Osteocyte (in vitro differentiated cells): ENCODE measurements around the gene PIK3R5. TPM values are rescaled to one million over a fixed set of nuclear protein-coding genes. Genes with fewer than 3 reads are reported as not detected.
"Not testable (repeated sequence)": the region's sequence is repeated elsewhere in the genome, so short reads cannot be mapped to it uniquely, and the experiment has no call there.

ENCODE experiments used
- DNase-seq: peaks from one replicate; pipeline ENCODE4 v3.0.0; 2021; ENCODE audit warnings: mixed read lengths; ENCODE audit not compliant: unreplicated experiment; ENCODE audit errors: extremely low spot score
- H3K27ac Mint-ChIP-seq: one replicate; pipeline ENCODE4 v1.8.0; 2021; ENCODE audit warnings: mild to moderate bottlenecking, mixed read lengths; ENCODE audit not compliant: unreplicated experiment
- H3K27me3 Mint-ChIP-seq: one replicate; pipeline ENCODE4 v1.8.0; 2021; ENCODE audit warnings: mixed read lengths; ENCODE audit not compliant: unreplicated experiment
- H3K36me3 Mint-ChIP-seq: one replicate; pipeline ENCODE4 v1.8.0; 2021; ENCODE audit warnings: mixed read lengths; ENCODE audit not compliant: unreplicated experiment
- H3K4me1 Mint-ChIP-seq: one replicate; pipeline ENCODE4 v1.8.0; 2021; ENCODE audit warnings: mixed read lengths; ENCODE audit not compliant: unreplicated experiment
- H3K4me3 Mint-ChIP-seq: one replicate; pipeline ENCODE4 v1.8.0; 2021; ENCODE audit warnings: mild to moderate bottlenecking, moderate library complexity, mixed read lengths; ENCODE audit not compliant: unreplicated experiment
- H3K9me3 Mint-ChIP-seq: one replicate; pipeline ENCODE4 v1.8.0; 2021; ENCODE audit warnings: mixed read lengths; ENCODE audit not compliant: unreplicated experiment
- total RNA-seq: library from RNA; stranded (reverse); gene quantifications from 2 replicates; pipeline ENCODE4 v1.2.1, GENCODE V29; 2021
- TF ChIP-seq, protein P1 (sequence below): fragments of 200-600 bp; sonication (generic); IDR thresholded peaks from 2 replicates; pipeline ENCODE4 v1.5.0; 2021; ENCODE audit warnings: antibody characterized with exemption, mild to moderate bottlenecking, moderate library complexity

The PIK3R5 gene
- total RNA-seq, 1 donor from 2014 or later = not detected

DNA sequence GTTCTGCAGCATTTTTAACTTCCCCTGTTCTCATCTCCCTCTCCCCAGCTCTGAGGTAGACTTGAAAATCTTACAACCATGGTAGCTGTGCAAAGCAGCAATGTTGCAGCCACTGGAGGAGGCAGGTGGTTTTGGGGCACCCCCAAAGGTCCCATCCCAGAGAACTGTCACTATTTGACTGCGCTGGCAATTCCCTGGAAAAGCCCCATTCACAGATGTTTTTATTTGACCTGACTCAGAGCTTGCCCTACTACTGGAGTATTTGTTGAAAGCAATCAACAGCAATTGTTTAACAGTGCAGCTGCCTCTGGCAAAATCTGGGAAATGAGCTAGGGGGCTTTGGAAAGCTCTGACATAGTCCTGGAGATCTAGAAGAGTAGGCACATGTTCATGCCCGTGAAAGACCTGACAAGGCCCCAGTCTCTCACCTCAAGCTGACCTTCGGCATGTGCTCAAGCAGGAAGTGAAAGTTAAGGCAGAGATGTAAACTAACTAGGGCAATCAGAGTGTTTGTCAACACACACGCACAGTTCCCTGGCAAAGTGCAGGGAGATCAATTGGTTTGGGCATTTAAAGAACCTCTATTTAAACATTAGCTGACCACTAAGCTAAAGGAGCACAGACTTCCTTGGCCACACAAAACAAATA, 19.7 kb upstream of the PIK3R5 start:
- H3K4me3 Mint-ChIP-seq = no peak overlapping the region
- H3K27me3 Mint-ChIP-seq = peaks cover 12% of the 10 kb centered on the region
- H3K27ac Mint-ChIP-seq = no peak overlapping the region
- H3K4me1 Mint-ChIP-seq = no peaks in the 10 kb centered on the region
- no peaks in the 10 kb centered on the region for H3K36me3 Mint-ChIP-seq
- H3K9me3 Mint-ChIP-seq = no peaks in the 10 kb centered on the region
- no peak for DNase-seq
- TF ChIP-seq, protein P1, sequence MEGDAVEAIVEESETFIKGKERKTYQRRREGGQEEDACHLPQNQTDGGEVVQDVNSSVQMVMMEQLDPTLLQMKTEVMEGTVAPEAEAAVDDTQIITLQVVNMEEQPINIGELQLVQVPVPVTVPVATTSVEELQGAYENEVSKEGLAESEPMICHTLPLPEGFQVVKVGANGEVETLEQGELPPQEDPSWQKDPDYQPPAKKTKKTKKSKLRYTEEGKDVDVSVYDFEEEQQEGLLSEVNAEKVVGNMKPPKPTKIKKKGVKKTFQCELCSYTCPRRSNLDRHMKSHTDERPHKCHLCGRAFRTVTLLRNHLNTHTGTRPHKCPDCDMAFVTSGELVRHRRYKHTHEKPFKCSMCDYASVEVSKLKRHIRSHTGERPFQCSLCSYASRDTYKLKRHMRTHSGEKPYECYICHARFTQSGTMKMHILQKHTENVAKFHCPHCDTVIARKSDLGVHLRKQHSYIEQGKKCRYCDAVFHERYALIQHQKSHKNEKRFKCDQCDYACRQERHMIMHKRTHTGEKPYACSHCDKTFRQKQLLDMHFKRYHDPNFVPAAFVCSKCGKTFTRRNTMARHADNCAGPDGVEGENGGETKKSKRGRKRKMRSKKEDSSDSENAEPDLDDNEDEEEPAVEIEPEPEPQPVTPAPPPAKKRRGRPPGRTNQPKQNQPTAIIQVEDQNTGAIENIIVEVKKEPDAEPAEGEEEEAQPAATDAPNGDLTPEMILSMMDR = no peak

DNA sequence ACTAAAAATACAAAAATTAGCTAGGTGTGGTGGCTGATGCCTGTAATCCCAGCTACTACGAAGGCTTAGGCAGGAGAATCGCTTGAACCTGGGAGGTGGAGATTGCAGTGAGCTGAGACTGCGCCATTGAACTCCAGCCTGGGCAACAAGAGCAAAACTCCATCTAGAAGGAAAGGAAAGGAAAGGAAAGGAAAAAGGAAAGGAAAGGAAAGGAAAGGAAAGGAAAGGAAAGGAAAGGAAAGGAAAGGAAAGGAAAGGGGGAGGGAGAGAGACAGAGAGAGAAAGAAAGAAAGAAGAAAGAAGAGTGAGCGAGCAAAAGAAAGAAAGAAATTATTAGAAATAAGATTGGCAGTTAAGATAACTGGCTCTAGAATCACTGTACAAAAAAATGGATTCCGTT, 18.7 kb upstream of the PIK3R5 start:
- H3K27ac Mint-ChIP-seq, H3K4me1 Mint-ChIP-seq, DNase-seq, H3K4me3 Mint-ChIP-seq, H3K36me3 Mint-ChIP-seq, H3K9me3 Mint-ChIP-seq: not testable (repeated sequence)
- H3K27me3 Mint-ChIP-seq = peaks cover 20% of the 10 kb centered on the region

- DNase-seq = no peak
- no peaks in the 10 kb centered on the region for H3K36me3 Mint-ChIP-seq
- H3K9me3 Mint-ChIP-seq = no peaks in the 10 kb centered on the region
- H3K27me3 Mint-ChIP-seq = peaks cover 25% of the 10 kb centered on the region
- no peak overlapping the region for H3K27ac Mint-ChIP-seq
- no peaks in the 10 kb centered on the region for H3K4me1 Mint-ChIP-seq
- no peak overlapping the region for H3K4me3 Mint-ChIP-seq
- TF ChIP-seq, protein P1 = no peak
These were observed 15.9 kb upstream of the PIK3R5 start for GRCh38 chr17:8981443-8981842.

DNA sequence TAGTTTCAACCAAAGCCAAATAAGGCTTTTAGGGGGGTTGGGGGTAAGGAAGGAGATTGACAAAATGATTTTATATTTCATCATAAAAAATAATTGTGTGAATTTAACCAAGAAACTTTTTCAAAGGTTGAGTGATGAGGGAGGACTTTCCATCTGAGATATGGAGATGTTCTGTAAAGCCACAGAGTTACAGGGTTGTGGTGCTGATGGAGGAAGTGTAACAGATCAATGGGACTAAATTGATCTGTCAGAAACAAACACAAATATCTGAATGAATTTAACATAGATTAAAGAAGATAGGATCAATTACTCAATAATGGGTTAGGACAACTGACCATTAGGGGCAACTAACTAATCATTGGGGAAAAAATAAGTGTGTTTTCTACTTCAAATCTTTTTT, 14.2 kb upstream of the PIK3R5 start:
- Mint-ChIP-seq H3K36me3 (no peaks in the 10 kb centered on the region), H3K27me3 (peaks cover 29% of the 10 kb centered on the region), H3K27ac (no peak overlapping the region), H3K4me1 (no peaks in the 10 kb centered on the region), H3K4me3 (no peak overlapping the region), H3K9me3 (no peaks in the 10 kb centered on the region)
- DNase-seq = no peak
- TF ChIP-seq, protein P1 = no peak

DNA sequence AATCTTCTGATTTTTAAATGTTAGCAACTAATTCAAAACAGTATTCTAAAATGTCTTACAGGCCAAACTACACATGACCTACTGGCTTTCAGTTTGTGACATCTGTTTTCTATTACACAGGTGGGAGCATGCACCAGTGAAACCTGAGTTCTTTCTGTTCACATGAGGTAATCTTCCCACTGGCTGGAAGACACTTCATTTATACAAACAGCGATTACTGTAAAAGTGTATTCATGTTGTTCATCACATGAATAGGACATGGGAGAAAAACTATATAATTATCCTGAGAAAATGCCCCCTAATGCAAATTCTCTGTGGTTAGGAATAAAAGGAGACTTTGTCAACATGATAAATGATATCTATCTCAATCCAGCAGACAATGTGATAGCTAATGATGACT, 11.1 kb upstream of the PIK3R5 start:
- no peak overlapping the region for H3K27ac Mint-ChIP-seq
- peaks cover 19% of the 10 kb centered on the region for H3K27me3 Mint-ChIP-seq
- TF ChIP-seq, protein P1 = no peak
- H3K36me3 Mint-ChIP-seq = no peaks in the 10 kb centered on the region
- no peaks in the 10 kb centered on the region for H3K4me1 Mint-ChIP-seq
- DNase-seq = no peak
- H3K9me3 Mint-ChIP-seq = peaks cover 5% of the 10 kb centered on the region
- no peak overlapping the region for H3K4me3 Mint-ChIP-seq
